ENCODE data around the gene C1QTNF6. TPM values are rescaled to one million over a fixed set of nuclear protein-coding genes. Genes with fewer than 3 reads are reported as not detected.

The C1QTNF6 gene
- total RNA-seq, 6 experiments from 2014 or later = 3.3 to 5.0 (median 4.0) TPM

- no peaks in the 10 kb centered on the region for H3K36me3 Mint-ChIP-seq (ENCODE audit: low read depth)
- H3K27ac Mint-ChIP-seq = no peak overlapping the region
- no peak for TF ChIP-seq CTCF (IDR thresholded peaks at IDR 0.05)
- H3K4me3 Mint-ChIP-seq = no peak overlapping the region
- DNase-seq = no peak
- H3K27me3 Mint-ChIP-seq (ENCODE audit: insufficient read depth) = 0 out of 2 replicates have a peak, but pooled peaks cover 2% of the 10 kb centered on the region
- peaks cover 55% of the 10 kb centered on the region for H3K4me1 Mint-ChIP-seq (ENCODE audit: low read depth)
- no peaks in the 10 kb centered on the region for H3K9me3 Mint-ChIP-seq
Observed at GRCh38 chr22:37192741-37193140, 4.7 kb upstream of the C1QTNF6 start.

DNA sequence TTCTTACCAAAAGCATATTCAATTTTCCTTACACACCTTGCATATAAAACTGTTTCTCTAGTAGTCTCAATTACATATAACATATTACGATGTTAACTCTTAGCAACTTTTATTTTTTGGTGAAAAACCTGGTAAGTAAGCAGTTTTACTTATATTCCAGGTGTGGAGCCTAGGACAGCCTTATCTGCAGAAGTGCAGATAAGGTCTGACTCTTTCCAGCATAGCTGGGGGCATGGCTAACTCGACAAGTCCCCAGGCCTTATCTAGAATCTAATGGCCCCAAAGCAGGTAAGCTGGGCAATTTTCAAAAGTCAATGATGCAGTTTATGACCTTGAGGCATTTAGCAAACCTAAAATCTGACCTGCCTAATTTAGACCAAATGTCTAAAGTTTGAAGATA is 4.2 kb upstream of the C1QTNF6 start:
- Mint-ChIP-seq H3K36me3 (ENCODE audit: low read depth) (no peaks in the 10 kb centered on the region), H3K4me1 (ENCODE audit: low read depth) (peaks cover 55% of the 10 kb centered on the region), H3K27ac (no peak overlapping the region), H3K27me3 (ENCODE audit: insufficient read depth) (0 out of 2 replicates have a peak, but pooled peaks cover 2% of the 10 kb centered on the region), H3K9me3 (no peaks in the 10 kb centered on the region), H3K4me3 (no peak overlapping the region)
- DNase-seq = no peak
- no peak for TF ChIP-seq CTCF (IDR thresholded peaks at IDR 0.05)

DNA sequence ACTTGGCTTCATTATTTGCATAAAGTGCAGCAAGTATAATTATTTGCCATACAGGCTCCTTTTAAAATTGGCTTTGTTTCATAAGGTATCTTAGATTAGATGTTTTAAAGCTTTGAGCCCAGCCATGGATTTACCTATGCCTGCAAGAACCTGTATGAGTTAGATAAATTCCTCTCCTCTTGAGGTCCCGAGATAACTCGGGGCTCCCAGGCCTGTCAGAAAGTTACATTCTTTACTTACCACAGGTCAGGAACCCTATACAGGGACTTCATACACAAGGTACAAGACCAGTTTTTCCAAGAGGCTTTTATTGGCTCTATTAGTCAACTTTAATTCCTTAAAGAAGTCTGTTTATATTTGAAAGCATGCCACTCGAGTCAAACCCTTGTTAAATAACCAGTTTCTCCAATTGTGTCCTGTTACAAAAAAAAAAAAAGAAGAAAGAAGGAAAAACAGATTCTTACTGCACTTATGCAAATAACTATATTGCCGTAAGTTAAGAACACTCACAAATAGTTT is 2.3 kb upstream of the C1QTNF6 start:
- Mint-ChIP-seq H3K9me3 (no peaks in the 10 kb centered on the region), H3K4me3 (no peak overlapping the region), H3K27me3 (ENCODE audit: insufficient read depth) (no peaks in the 10 kb centered on the region), H3K27ac (no peak overlapping the region), H3K36me3 (ENCODE audit: low read depth) (no peaks in the 10 kb centered on the region), H3K4me1 (ENCODE audit: low read depth) (peaks cover 47% of the 10 kb centered on the region)
- no peak for DNase-seq
- no peak for TF ChIP-seq CTCF (IDR thresholded peaks at IDR 0.05)

GRCh38 chr22:37188901-37189466 is 937 bp upstream of the C1QTNF6 start:
- Mint-ChIP-seq H3K9me3 (no peaks in the 10 kb centered on the region), H3K36me3 (ENCODE audit: low read depth) (no peaks in the 10 kb centered on the region), H3K4me3 (peak overlapping the region; percentile 88), H3K4me1 (ENCODE audit: low read depth) (peaks cover 47% of the 10 kb centered on the region), H3K27ac (peak overlapping the region; percentile 96), H3K27me3 (ENCODE audit: insufficient read depth) (no peaks in the 10 kb centered on the region)
- no peak for DNase-seq
- no peak for TF ChIP-seq CTCF (IDR thresholded peaks at IDR 0.05)

DNA sequence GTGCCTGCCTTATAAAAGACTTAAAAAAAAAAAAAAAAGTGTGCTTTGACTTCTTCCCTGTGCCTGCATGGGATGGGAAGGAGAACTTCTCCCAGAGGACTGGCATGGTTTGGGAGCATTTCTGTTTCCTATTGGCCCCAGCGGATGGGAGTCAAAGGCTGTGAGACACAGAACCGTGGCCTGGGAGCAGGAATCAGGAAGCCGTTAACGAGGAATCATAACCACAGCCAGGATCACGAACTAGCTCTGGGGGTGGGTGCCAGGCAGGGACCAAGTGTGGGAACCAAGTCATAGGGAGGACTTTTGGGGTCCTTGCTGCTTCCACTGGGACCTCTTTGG is 526 bp downstream of the C1QTNF6 start:
- no peaks in the 10 kb centered on the region for H3K27me3 Mint-ChIP-seq (ENCODE audit: insufficient read depth)
- no peaks in the 10 kb centered on the region for H3K9me3 Mint-ChIP-seq
- no peaks in the 10 kb centered on the region for H3K36me3 Mint-ChIP-seq (ENCODE audit: low read depth)
- DNase-seq = peak; percentile 46
- TF ChIP-seq CTCF (IDR thresholded peaks at IDR 0.05) = no peak
- peak overlapping the region; percentile 96 for H3K27ac Mint-ChIP-seq
- peaks cover 47% of the 10 kb centered on the region for H3K4me1 Mint-ChIP-seq (ENCODE audit: low read depth)
- peak overlapping the region; percentile 88 for H3K4me3 Mint-ChIP-seq
